Mucosa of descending colon (tissue), 3 donors: ENCODE data around the gene RBM47. TPM values are rescaled to one million over a fixed set of nuclear protein-coding genes. Genes with fewer than 3 reads are reported as not detected.

Experiments used
- ATAC-seq: fragments of 200-7000 bp; cut with Tn5 transposase; one replicate; pipeline ENCODE4 v1.9.1; 2020; ENCODE audit warnings: mild to moderate bottlenecking, moderate library complexity
- DNase-seq, 3 donors: peaks; one replicate each; pipeline ENCODE4 v3.0.0-alpha.2; 2020
- H3K36me3 ChIP-seq: fragments of 200-600 bp; one replicate; pipeline ENCODE4 v1.8.0; 2021; ENCODE audit warnings: low read depth, mild to moderate bottlenecking
- H3K4me1 ChIP-seq: fragments of 200-600 bp; one replicate; pipeline ENCODE4 v1.8.0; 2021; ENCODE audit warnings: low read depth, mild to moderate bottlenecking
- H3K4me3 ChIP-seq: fragments of 200-600 bp; one replicate; pipeline ENCODE4 v1.8.0; 2021; ENCODE audit warnings: mild to moderate bottlenecking
- H3K9me3 ChIP-seq: fragments of 200-600 bp; one replicate; pipeline ENCODE4 v1.8.0; 2021; ENCODE audit warnings: mild to moderate bottlenecking
- intact Hi-C, 2 donors: fragments of 100-400 bp; cut with DNase I in 1 of 2; cut with micrococcal nuclease in 1 of 2; formaldehyde crosslinking; loops; one replicate each; pipeline versions ENCODE4 v1.11.0 to v1.11.1; 2022; cut with DNase I, micrococcal nuclease
- total RNA-seq, 3 donors: library from RNA; stranded (reverse); fragmentation: NEBNext Ultra II Directional in 2 of 3; extraction: Animal tissue kit (Norgen Biotek cat#: 25700) in 2 of 3; gene quantifications; one replicate each; pipeline versions ENCODE4 v1.2.1 to v1.2.4, GENCODE V29; 2021 to 2023
- TF ChIP-seq, protein P1 (sequence below): fragments of 200-600 bp; IDR thresholded peaks from one replicate; pipeline ENCODE4 v1.8.0; 2022; ENCODE audit warnings: antibody characterized with exemption, mild to moderate bottlenecking
- donor health status: DM: no; HTN: no; CAD: no; lungs with moderate emphysema.
- donor health status: DM: no; HTN: no; CAD: no.
- donor health status: DM: no; HTN: yes; CAD: no.

Gene RBM47
- total RNA-seq, 3 donors from 2014 or later = 144 to 309 (median 258) TPM

DNA sequence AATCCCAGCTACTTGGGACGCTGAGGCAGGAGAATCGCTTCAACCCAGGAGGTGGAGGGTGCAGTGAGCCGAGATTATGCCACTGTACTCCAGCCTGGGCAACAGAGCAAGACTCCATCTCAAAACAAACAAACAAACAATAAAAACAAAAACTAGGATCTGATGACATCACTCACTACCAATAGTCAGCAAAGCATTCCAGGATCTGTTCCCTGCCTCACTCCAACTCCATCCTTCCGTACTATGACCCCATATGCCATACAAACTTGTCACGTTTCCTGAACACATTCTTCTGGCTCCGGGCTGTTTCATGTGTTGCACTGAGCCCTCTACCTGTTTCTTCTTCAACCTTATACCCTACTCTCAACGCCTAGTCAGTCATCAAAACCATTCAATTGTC, 47.3 kb downstream of the RBM47 start:
- intact Hi-C loops = no loop called here
- DNase-seq (no peak), ATAC-seq (no peak)
- H3K4me3 ChIP-seq = no peak overlapping the region
- no peaks in the 10 kb centered on the region for H3K36me3 ChIP-seq
- no peaks in the 10 kb centered on the region for H3K9me3 ChIP-seq
- peaks cover 6% of the 10 kb centered on the region for H3K4me1 ChIP-seq
- TF ChIP-seq, protein P1, sequence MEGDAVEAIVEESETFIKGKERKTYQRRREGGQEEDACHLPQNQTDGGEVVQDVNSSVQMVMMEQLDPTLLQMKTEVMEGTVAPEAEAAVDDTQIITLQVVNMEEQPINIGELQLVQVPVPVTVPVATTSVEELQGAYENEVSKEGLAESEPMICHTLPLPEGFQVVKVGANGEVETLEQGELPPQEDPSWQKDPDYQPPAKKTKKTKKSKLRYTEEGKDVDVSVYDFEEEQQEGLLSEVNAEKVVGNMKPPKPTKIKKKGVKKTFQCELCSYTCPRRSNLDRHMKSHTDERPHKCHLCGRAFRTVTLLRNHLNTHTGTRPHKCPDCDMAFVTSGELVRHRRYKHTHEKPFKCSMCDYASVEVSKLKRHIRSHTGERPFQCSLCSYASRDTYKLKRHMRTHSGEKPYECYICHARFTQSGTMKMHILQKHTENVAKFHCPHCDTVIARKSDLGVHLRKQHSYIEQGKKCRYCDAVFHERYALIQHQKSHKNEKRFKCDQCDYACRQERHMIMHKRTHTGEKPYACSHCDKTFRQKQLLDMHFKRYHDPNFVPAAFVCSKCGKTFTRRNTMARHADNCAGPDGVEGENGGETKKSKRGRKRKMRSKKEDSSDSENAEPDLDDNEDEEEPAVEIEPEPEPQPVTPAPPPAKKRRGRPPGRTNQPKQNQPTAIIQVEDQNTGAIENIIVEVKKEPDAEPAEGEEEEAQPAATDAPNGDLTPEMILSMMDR = no peak

DNA sequence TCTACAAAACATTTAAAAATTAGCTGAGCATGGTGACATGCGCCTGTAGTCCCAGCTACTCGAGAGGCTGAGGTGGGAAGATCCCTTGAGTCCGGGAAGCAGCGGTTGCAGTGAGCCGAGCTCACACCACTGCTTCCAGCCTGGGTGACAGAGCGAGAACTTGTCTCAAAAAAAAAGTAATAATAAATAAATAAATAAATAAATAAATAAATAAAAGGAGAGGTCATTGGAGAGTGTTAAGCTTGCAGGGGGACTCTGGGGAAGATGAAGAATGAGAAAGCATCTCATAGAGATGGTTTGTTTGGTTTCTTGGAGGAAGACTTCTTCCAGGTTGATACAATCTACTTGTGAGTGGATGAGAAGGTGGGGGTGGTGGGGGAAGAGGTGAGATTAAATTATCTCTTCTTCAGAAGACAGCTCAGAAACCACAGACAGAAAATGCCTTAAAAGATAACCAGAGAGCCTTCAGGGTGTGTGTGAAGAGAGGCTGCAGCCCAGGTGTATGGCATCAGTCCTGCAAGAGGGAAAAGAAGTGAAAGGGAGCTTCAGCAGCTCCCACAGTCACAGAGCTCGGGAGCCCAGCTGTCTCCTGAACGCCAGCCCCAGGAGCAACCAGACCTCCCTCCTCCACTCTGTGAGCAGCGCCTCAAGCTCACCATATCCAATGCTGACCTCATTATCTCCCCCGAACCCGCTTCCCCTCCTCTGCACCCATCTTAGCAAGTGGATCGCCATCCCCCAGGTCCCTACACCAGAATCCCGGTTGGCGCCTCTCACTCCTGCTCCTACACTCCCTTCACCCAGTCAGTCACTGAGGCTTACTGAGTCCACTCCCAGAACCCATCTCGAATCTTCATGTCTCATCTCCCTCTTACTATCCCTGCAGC, 48.2 kb downstream of the RBM47 start:
- TF ChIP-seq, protein P1 = no peak
- ATAC-seq = no peak
- intact Hi-C loops = no loop called here

DNA sequence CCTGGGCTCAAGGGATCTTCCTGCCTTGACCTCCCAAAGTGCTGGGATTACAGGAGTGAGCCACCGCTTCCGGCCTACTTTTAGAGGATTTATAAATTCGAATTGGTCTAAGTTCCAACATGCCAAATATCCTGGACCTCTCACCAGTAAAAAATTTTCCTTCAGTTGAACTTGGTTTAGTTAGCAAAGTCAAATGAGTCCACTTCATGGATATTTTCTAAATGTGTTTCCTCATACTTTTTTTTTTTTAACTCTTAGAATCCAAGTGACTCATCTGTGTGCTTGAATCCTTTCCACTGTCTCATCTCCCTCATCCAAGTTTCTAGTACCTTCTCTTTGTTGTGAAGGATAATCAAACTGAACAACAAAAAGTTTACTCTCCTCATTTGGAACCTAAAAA, 49.7 kb downstream of the RBM47 start:
- peaks cover 20% of the 10 kb centered on the region for H3K4me1 ChIP-seq
- ATAC-seq (no peak), DNase-seq (no peak)
- H3K9me3 ChIP-seq = no peaks in the 10 kb centered on the region
- intact Hi-C loops = no loop called here
- H3K4me3 ChIP-seq = no peak overlapping the region
- TF ChIP-seq, protein P1 = no peak
- no peaks in the 10 kb centered on the region for H3K36me3 ChIP-seq

More for the DNA sequence above, 48.2 kb downstream of the RBM47 start:
- Histone ChIP-seq H3K36me3 (no peaks in the 10 kb centered on the region), H3K9me3 (no peaks in the 10 kb centered on the region), H3K4me3 (no peak overlapping the region), H3K4me1 (peaks cover 15% of the 10 kb centered on the region)
- DNase-seq = no peak

DNA sequence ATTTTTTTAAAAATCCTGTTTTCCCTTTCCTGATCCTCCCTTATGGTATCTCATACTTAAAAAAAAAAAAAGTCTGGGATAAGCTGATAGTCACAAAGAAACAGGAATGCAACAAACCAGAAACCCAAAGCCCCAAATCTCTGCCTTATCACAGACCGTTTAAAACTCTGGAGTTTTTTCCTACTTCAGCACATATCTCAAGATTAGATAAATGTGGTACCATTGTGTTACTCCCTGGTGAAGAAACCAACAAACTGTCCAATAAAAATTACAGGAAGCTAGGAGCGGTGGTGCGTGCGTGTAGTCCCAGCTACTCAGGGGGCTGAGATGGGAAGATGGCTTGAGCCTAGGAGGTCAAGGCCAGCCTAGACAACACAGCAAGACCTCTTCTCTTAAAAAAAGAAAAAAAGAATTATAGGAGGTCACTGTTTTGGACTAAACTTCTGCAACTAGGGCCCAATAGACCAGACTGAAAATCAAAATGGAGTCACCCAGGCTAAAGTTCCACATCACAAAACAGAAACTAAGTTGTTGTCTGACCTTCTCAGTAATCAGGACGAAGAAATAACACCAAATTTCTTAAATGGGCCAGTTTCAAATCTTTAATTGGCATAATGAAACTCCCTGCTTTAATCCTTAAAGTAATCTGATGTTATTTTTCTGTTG, 51.9 kb downstream of the RBM47 start:
- DNase-seq (no peak), ATAC-seq (no peak)
- Histone ChIP-seq H3K4me1 (peaks cover 20% of the 10 kb centered on the region), H3K9me3 (no peaks in the 10 kb centered on the region), H3K4me3 (no peak overlapping the region), H3K36me3 (no peaks in the 10 kb centered on the region)
- TF ChIP-seq, protein P1 = no peak
- intact Hi-C loops = no loop called here

DNA sequence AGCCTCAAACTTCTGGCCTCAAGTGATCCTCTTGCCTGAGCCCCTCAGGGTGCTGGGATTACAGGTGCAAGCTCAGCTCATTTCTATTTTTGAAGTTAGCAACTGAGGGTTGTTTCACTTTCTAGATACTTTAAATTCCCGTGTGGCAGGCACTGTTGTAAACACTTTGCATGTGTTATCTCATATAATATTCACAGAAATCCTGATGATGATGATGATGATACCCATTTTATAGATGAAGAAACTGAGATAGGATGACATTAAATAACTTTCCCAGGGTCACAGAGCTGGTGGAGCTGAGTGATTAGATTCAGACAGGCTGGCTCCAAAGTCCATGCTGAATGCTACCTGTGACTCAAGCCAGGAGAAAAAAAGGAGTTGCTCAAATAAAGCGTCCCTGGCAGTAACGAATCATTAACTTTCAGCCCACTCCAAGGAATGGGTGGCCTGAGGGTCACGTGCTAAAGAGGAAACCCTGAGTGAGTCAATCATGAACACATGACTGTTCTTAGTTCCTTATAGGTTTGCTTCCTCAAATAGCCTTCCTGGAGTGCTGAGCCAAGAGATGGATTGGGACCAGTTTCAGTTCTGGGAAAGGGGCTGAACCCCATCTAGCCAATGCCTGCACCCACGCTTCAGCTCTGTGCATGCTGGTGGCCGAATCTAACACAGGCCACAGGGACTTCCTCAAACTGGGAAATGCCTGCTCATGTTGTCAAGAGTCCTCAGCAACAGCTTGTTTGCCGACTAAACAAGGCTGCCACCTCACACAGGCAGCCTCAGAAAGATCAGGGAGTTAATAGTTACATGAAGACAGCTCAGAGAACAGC, 52.8 kb downstream of the RBM47 start:
- H3K36me3 ChIP-seq = no peaks in the 10 kb centered on the region
- DNase-seq (peak; percentile 82 to 88 (median 85)), ATAC-seq (peak; percentile 94)
- TF ChIP-seq, protein P1 = no peak
- intact Hi-C loops = no loop called here
- peaks cover 20% of the 10 kb centered on the region for H3K4me1 ChIP-seq
- no peaks in the 10 kb centered on the region for H3K9me3 ChIP-seq
- no peak overlapping the region for H3K4me3 ChIP-seq
